ENCODE measurements around the gene SHISA5.

Gene SHISA5

GRCh38 chr3:48511551-48511950 lies 7.6 kb upstream of the SHISA5 start:
- DNase-seq (ENCODE audit: low read depth) = no peak
- no peak overlapping the region for H3K4me3 ChIP-seq (ENCODE audit: control insufficient read depth, low read depth, low read length)
- TF ChIP-seq CTCF (conservative IDR thresholded peaks at IDR 0.05; ENCODE audit: control insufficient read depth, insufficient read depth, low read depth, low read length) = no peak

- peak; percentile 55 for DNase-seq (ENCODE audit: low read depth)
- no peak overlapping the region for H3K4me3 ChIP-seq (ENCODE audit: control insufficient read depth, low read depth, low read length)
- TF ChIP-seq CTCF (conservative IDR thresholded peaks at IDR 0.05; ENCODE audit: control insufficient read depth, insufficient read depth, low read depth, low read length) = peak; percentile 22
Measured at GRCh38 chr3:48507256-48508061, 3.5 kb upstream of the SHISA5 start.

GRCh38 chr3:48505968-48506504 lies 2.1 kb upstream of the SHISA5 start:
- H3K4me3 ChIP-seq (ENCODE audit: control insufficient read depth, low read depth, low read length) = no peak overlapping the region
- no peak for TF ChIP-seq CTCF (conservative IDR thresholded peaks at IDR 0.05; ENCODE audit: control insufficient read depth, insufficient read depth, low read depth, low read length)
- DNase-seq (ENCODE audit: low read depth) = no peak

GRCh38 chr3:48505146-48505545 lies 1.2 kb upstream of the SHISA5 start:
- TF ChIP-seq CTCF (conservative IDR thresholded peaks at IDR 0.05; ENCODE audit: control insufficient read depth, insufficient read depth, low read depth, low read length) = no peak
- no peak overlapping the region for H3K4me3 ChIP-seq (ENCODE audit: control insufficient read depth, low read depth, low read length)

GRCh38 chr3:48503401-48504050 lies 448 bp downstream of the SHISA5 start:
- peak overlapping the region; percentile 68 for H3K4me3 ChIP-seq (ENCODE audit: control insufficient read depth, low read depth, low read length)
- DNase-seq (ENCODE audit: low read depth) = peak; percentile 55
- TF ChIP-seq CTCF (conservative IDR thresholded peaks at IDR 0.05; ENCODE audit: control insufficient read depth, insufficient read depth, low read depth, low read length) = no peak

More at GRCh38 chr3:48505146-48505545, 1.2 kb upstream of the SHISA5 start:
- no peak for DNase-seq (ENCODE audit: low read depth)

GRCh38 chr3:48502728-48503168 lies 1.2 kb downstream of the SHISA5 start:
- DNase-seq (ENCODE audit: low read depth) = no peak
- peak overlapping the region; percentile 68 for H3K4me3 ChIP-seq (ENCODE audit: control insufficient read depth, low read depth, low read length)
- no peak for TF ChIP-seq CTCF (conservative IDR thresholded peaks at IDR 0.05; ENCODE audit: control insufficient read depth, insufficient read depth, low read depth, low read length)

Measured in fibroblast of mammary gland (primary cell).